H9 (cell line): ENCODE data around the gene PARD6G. TPM values are rescaled to one million over a fixed set of nuclear protein-coding genes. Genes with fewer than 3 reads are reported as not detected.
A peak's percentile ranks its signal among the peaks of the same experiment; 100 is the strongest.

ENCODE experiments used
- DNase-seq: peaks from one replicate; pipeline ENCODE4 v3.0.0-alpha.2; 2017
- H2AFZ ChIP-seq: one replicate; pipeline ENCODE4 v1.6.1; 2013; ENCODE audit warnings: mild to moderate bottlenecking, low read length, control low read depth, moderate library complexity
- H2AK5ac ChIP-seq: 2 replicates; pipeline ENCODE4 v1.6.1; 2013; ENCODE audit warnings: low read length, control low read depth, mixed read lengths; ENCODE audit not compliant: insufficient read length
- H2BK120ac ChIP-seq: one replicate; pipeline ENCODE4 v1.6.1; 2013; ENCODE audit warnings: low read depth, mild to moderate bottlenecking, low read length, control low read depth, inconsistent platforms; ENCODE audit not compliant: poor library complexity, severe bottlenecking
- H2BK12ac ChIP-seq: 2 replicates; pipeline ENCODE4 v1.6.1; 2013; ENCODE audit warnings: low read length, control low read depth, mixed read lengths, low read depth; ENCODE audit not compliant: insufficient read length
- H2BK15ac ChIP-seq: 2 replicates; pipeline ENCODE4 v1.6.1; 2013; ENCODE audit warnings: low read depth, low read length, control low read depth
- H2BK20ac ChIP-seq: one replicate; pipeline ENCODE4 v1.6.1; 2013; ENCODE audit warnings: low read depth, mild to moderate bottlenecking, low read length, control low read depth, inconsistent platforms; ENCODE audit not compliant: poor library complexity, severe bottlenecking
- H2BK5ac ChIP-seq: 2 replicates; pipeline ENCODE4 v1.6.1; 2013; ENCODE audit warnings: low read length, control low read depth, mixed read lengths; ENCODE audit not compliant: insufficient read length
- H3K14ac ChIP-seq: 2 replicates; pipeline ENCODE4 v1.6.1; 2013; ENCODE audit warnings: low read length, control low read depth; ENCODE audit not compliant: insufficient read depth
- H3K18ac ChIP-seq: 2 replicates; pipeline ENCODE4 v1.6.1; 2013; ENCODE audit warnings: low read depth, mild to moderate bottlenecking, mixed read lengths, low read length, control low read depth; ENCODE audit not compliant: insufficient read length
- H3K23ac ChIP-seq: 2 replicates; pipeline ENCODE4 v1.6.1; 2013; ENCODE audit warnings: low read length, control low read depth, mixed read lengths, low read depth; ENCODE audit not compliant: insufficient read length
- H3K23me2 ChIP-seq: 2 replicates; pipeline ENCODE4 v1.6.1; 2013; ENCODE audit warnings: low read depth, mild to moderate bottlenecking, mixed read lengths, low read length, control low read depth; ENCODE audit not compliant: insufficient read length, poor library complexity, severe bottlenecking
- H3K27ac ChIP-seq: 2 replicates; pipeline ENCODE4 v1.5.1; 2013; ENCODE audit warnings: low read length, control low read depth, mixed read lengths, low read depth; ENCODE audit not compliant: insufficient read length
- H3K27me3 ChIP-seq: 2 replicates; pipeline ENCODE4 v1.6.1; 2013; ENCODE audit warnings: low read length, control low read depth, inconsistent platforms; ENCODE audit not compliant: insufficient read depth
- H3K4ac ChIP-seq: 2 replicates; pipeline ENCODE4 v1.6.1; 2013; ENCODE audit warnings: low read depth, mild to moderate bottlenecking, control low read depth, inconsistent platforms, low read length, moderate library complexity
- H3K4me1 ChIP-seq: 2 replicates; pipeline ENCODE4 v1.6.1; 2013; ENCODE audit warnings: low read length, control low read depth, inconsistent platforms; ENCODE audit not compliant: insufficient read depth
- H3K4me2 ChIP-seq: 2 replicates; pipeline ENCODE4 v1.6.1; 2013; ENCODE audit warnings: low read length, control low read depth, mixed read lengths; ENCODE audit not compliant: insufficient read length, insufficient read depth
- H3K56ac ChIP-seq: 2 replicates; pipeline ENCODE4 v1.6.1; 2013; ENCODE audit warnings: low read depth, mild to moderate bottlenecking, mixed read lengths, low read length, control low read depth; ENCODE audit not compliant: insufficient read length
- H3K79me1 ChIP-seq: 2 replicates; pipeline ENCODE4 v1.6.1; 2013; ENCODE audit warnings: low read depth, mild to moderate bottlenecking, moderate library complexity, low read length, control low read depth, inconsistent platforms; ENCODE audit not compliant: insufficient read depth, poor library complexity, severe bottlenecking
- H3K79me2 ChIP-seq: 2 replicates; pipeline ENCODE4 v1.6.1; 2013; ENCODE audit warnings: low read length, control low read depth, inconsistent platforms; ENCODE audit not compliant: insufficient read depth
- H3K9ac ChIP-seq: 2 replicates; pipeline ENCODE4 v1.6.1; 2013; ENCODE audit warnings: low read length, control low read depth, mixed read lengths; ENCODE audit not compliant: insufficient read length; ENCODE audit errors: extremely low read depth
- H3K9me3 ChIP-seq: one replicate; pipeline ENCODE4 v1.6.1; 2013; ENCODE audit warnings: low read depth, low read length, inconsistent platforms; ENCODE audit not compliant: control insufficient read depth
- H3T11ph ChIP-seq: one replicate; pipeline ENCODE4 v1.6.1; 2013; ENCODE audit warnings: mild to moderate bottlenecking, low read length, control low read depth, inconsistent platforms
- H4K20me1 ChIP-seq: one replicate; pipeline ENCODE4 v1.6.1; 2013; ENCODE audit not compliant: control insufficient read depth, insufficient read length, insufficient read depth
- H4K5ac ChIP-seq: 2 replicates; pipeline ENCODE4 v1.6.1; 2013; ENCODE audit warnings: low read depth, mild to moderate bottlenecking, mixed read lengths, low read length, control low read depth; ENCODE audit not compliant: insufficient read length
- H4K8ac ChIP-seq: replicated peaks from 2 replicates; pipeline ENCODE4 v1.6.1; 2013; ENCODE audit warnings: low read length, control low read depth, mixed read lengths, low read depth; ENCODE audit not compliant: insufficient read length
- H4K91ac ChIP-seq: 2 replicates; pipeline ENCODE4 v1.6.1; 2013; ENCODE audit warnings: low read depth, mild to moderate bottlenecking, moderate library complexity, mixed read lengths, low read length, control low read depth; ENCODE audit not compliant: insufficient read length
- H3K27ac Mint-ChIP-seq, 3 experiments: 2 replicates in 2 of 3; 3 replicates in 1 of 3; pipeline ENCODE4 v1.8.0; 2020 to 2021; ENCODE audit warnings: mixed read lengths in 3 of 3, mild to moderate bottlenecking in 1 of 3, moderate library complexity in 1 of 3
- H3K27me3 Mint-ChIP-seq: 2 replicates; pipeline ENCODE4 v1.8.0; 2021; ENCODE audit warnings: low read depth, mild to moderate bottlenecking, moderate library complexity, mixed read lengths
- H3K36me3 Mint-ChIP-seq, 3 experiments: 2 replicates in 2 of 3; 3 replicates in 1 of 3; pipeline ENCODE4 v1.8.0; 2020 to 2021; ENCODE audit warnings: low read depth in 3 of 3, mixed read lengths in 3 of 3; ENCODE audit not compliant: insufficient read depth in 1 of 3
- H3K4me1 Mint-ChIP-seq, 2 experiments: 2 replicates each; pipeline ENCODE4 v1.8.0; 2020; ENCODE audit warnings: mixed read lengths in 2 of 2
- H3K4me3 Mint-ChIP-seq, 2 experiments: 2 replicates in 1 of 2; 3 replicates in 1 of 2; pipeline ENCODE4 v1.8.0; 2020 to 2021; ENCODE audit warnings: mild to moderate bottlenecking in 2 of 2, mixed read lengths in 2 of 2, moderate library complexity in 1 of 2
- H3K9me3 Mint-ChIP-seq, 2 experiments: 2 replicates in 1 of 2; 3 replicates in 1 of 2; pipeline ENCODE4 v1.8.0; 2020; ENCODE audit warnings: mild to moderate bottlenecking in 2 of 2, mixed read lengths in 2 of 2, moderate library complexity in 1 of 2
- CTCF ChIP-seq: fragments of 200-600 bp; sonication (generic); conservative IDR thresholded peaks from 3 replicates; pipeline ENCODE4 v1.8.0; 2021; ENCODE audit warnings: antibody characterized with exemption, mild to moderate bottlenecking
- WGBS: extraction: QIAGEN DNeasy Blood & Tissue Kit; methylation state at CpG from one replicate; pipeline ENCODE4 v1.1.7; 2013; ENCODE audit warnings: missing lambda C conversion rate, low lambda C conversion rate, mixed read lengths; ENCODE audit not compliant: insufficient read length; ENCODE audit errors: extremely low coverage; 5-methylcytosine and 5-hydroxymethylcytosine counted together
- total RNA-seq: library from RNA; stranded (reverse); gene quantifications from 2 replicates; pipeline ENCODE4 v1.2.1, GENCODE V29; 2021

PARD6G gene
- total RNA-seq, 1 experiment from 2014 or later: 11.2 TPM

DNA sequence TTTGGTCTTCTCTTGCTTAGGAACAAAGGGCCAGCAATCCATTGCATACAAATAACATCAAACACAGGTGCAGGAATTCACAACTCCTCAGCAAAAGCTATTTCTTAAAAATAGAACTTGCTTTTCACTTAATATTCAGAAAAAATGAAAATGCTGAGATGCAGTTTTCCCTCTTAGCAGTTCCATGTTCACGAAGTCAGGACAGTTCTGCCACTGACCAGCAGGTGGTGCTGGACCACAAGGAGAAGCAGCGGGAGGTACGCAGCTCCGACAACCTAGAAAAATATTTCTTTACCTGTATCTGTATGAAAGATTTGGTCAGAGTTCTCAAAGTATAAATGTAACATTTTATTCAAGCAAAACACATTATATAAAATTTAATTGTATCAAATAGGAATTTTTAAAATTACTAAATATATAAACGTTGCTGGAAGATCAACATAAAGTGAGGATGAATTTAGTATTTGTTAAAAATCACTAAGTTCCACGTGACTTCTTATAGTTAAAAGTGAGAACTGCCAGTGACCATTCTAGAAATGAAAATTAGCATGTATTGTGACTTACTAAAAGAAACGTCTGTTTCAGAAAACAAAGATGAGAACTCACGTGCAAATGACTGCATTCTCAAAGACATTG, 89.5 kb downstream of the PARD6G start:
- Histone ChIP-seq H4K8ac (no peak overlapping the region), H4K20me1 (no peaks in the 10 kb centered on the region), H3K4me2 (no peak overlapping the region), H2BK5ac (no peak overlapping the region), H2BK20ac (no peak overlapping the region), H2AFZ (no peak overlapping the region), H3T11ph (no peak overlapping the region), H3K9ac (no peak overlapping the region), H3K4me1 (no peaks in the 10 kb centered on the region), H3K9me3 (no peaks in the 10 kb centered on the region), H3K14ac (no peak overlapping the region), H4K5ac (no peak overlapping the region), H3K56ac (no peak overlapping the region), H3K18ac (no peak overlapping the region), H3K27me3 (no peaks in the 10 kb centered on the region), H3K79me1 (no peaks in the 10 kb centered on the region), H2BK12ac (no peak overlapping the region), H3K4ac (no peak overlapping the region), H3K79me2 (no peaks in the 10 kb centered on the region), H2BK120ac (no peak overlapping the region), H3K23ac (no peak overlapping the region), H3K27ac (no peak overlapping the region), H2AK5ac (no peak overlapping the region), H3K23me2 (no peaks in the 10 kb centered on the region), H4K91ac (no peak overlapping the region), H2BK15ac (no peak overlapping the region)
- Mint-ChIP-seq H3K9me3 (peaks cover 0 to 5% of the 10 kb centered on the region in 2 experiments; a peak in 3 of 5 replicates), H3K27ac (no peak overlapping the region), H3K4me1 (no peaks in the 10 kb centered on the region), H3K4me3 (no peak overlapping the region), H3K27me3 (no peaks in the 10 kb centered on the region), H3K36me3 (peaks cover 9 to 38% (median 33%) of the 10 kb centered on the region in 3 experiments)
- DNase-seq: peak; percentile 58
- peak; percentile 97 for TF ChIP-seq CTCF
- no CpG with 5 or more reads among the region's 8 CpGs for WGBS
